Measurements from ENCODE around the gene MAN2B1.
"Not testable (repeated sequence)": the region's sequence is repeated elsewhere in the genome, so short reads cannot be mapped to it uniquely, and the experiment has no call there.

Gene MAN2B1

DNA sequence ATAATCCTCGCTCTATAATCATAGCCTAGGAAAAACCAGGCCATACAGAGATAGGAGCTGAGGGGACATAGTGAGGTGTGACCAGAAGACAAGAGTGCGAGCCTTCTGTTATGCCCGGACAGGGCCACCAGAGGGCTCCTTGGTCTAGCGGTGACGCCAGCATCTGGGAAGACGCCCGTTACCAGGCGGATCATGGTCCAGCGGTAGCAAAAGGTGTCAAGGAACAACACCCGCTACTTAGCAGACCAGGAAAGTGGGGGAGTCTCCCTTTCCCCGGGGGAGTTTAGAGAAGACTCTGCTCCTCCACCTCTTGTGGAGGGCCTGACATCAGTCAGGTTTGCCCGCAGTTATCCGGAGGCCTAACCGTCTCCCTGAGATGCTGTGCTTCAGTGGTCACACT, 45.5 kb upstream of the MAN2B1 start:
- not testable (repeated sequence) for H3K4me1 ChIP-seq (ENCODE audit: control insufficient read depth, insufficient read depth, low read depth, low read length); H2BK15ac ChIP-seq (ENCODE audit: low read depth, poor library complexity, severe bottlenecking); H3K27ac ChIP-seq (ENCODE audit: low read length, poor library complexity, severe bottlenecking); H3K4me2 ChIP-seq (ENCODE audit: low read length, poor library complexity, severe bottlenecking); H3K27me3 ChIP-seq (ENCODE audit: control insufficient read depth in 1 of 2, insufficient read depth in 1 of 2, low read length in 2 of 2); H4K91ac ChIP-seq (ENCODE audit: low read length); H3K4me3 ChIP-seq (ENCODE audit: insufficient read depth in 1 of 2, low read depth in 1 of 2, low read length in 2 of 2); DNase-seq; H3K9ac ChIP-seq (ENCODE audit: low read length); H3K14ac ChIP-seq (ENCODE audit: low read length in 2 of 2); H2BK5ac ChIP-seq (ENCODE audit: low read depth, low read length, poor library complexity, severe bottlenecking); H3K23ac ChIP-seq (ENCODE audit: low read length in 2 of 2); H2AK5ac ChIP-seq (ENCODE audit: low read length, severe bottlenecking); H2AFZ ChIP-seq (ENCODE audit: low read depth, low read length); H4K8ac ChIP-seq (ENCODE audit: low read length); H3K9me3 ChIP-seq (ENCODE audit: control insufficient read depth, low read length); H2BK12ac ChIP-seq (ENCODE audit: low read length in 2 of 2); H3K4ac ChIP-seq (ENCODE audit: low read depth in 1 of 2, low read length in 2 of 2); H2BK120ac ChIP-seq (ENCODE audit: low read depth, low read length); H3K18ac ChIP-seq (ENCODE audit: low read depth in 1 of 2, low read length in 2 of 2)
- Histone ChIP-seq H3K79me1 (replicated peaks; ENCODE audit: low read length, poor library complexity, severe bottlenecking) (peaks cover 36% of the 10 kb centered on the region), H3K36me3 (ENCODE audit: control insufficient read depth in 1 of 2, insufficient read depth in 2 of 2, low read depth in 1 of 2, low read length in 2 of 2) (peaks cover 80 to 89% of the 10 kb centered on the region in 2 experiments)
- WGBS, result 34% methylated on average over 9 of the region's 14 CpGs

DNA sequence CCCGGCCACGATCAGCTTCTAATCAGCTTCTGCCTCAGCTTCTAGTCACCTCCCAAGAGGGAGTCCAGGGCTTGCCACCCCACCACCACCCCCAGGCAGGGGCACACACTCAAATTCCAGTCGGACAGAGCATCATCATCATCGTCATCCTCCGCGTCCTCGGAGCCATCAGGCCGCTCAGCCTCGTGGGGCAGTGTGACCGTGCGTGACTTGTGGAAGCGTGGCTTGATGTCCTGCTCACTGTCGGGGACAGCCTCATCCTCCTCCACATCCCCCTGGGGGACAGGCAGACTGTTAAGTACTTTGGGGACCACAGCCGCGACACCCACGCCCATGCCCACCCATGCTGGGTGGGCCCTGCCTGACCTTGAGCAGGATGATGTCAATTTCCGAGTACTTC, 44.6 kb upstream of the MAN2B1 start:
- Histone ChIP-seq H3K9ac (ENCODE audit: low read length) (no peak overlapping the region), H3K27me3 (ENCODE audit: control insufficient read depth in 1 of 2, insufficient read depth in 1 of 2, low read length in 2 of 2) (no peaks in the 10 kb centered on the region), H3K4me2 (ENCODE audit: low read length, poor library complexity, severe bottlenecking) (no peak overlapping the region), H2BK15ac (ENCODE audit: low read depth, poor library complexity, severe bottlenecking) (no peak overlapping the region), H3K18ac (ENCODE audit: low read depth in 1 of 2, low read length in 2 of 2) (no peak overlapping the region), H3K14ac (ENCODE audit: low read length in 2 of 2) (no peak overlapping the region), H3K36me3 (ENCODE audit: control insufficient read depth in 1 of 2, insufficient read depth in 2 of 2, low read depth in 1 of 2, low read length in 2 of 2) (peaks cover 82 to 90% of the 10 kb centered on the region in 2 experiments), H3K4me1 (ENCODE audit: control insufficient read depth, insufficient read depth, low read depth, low read length) (no peaks in the 10 kb centered on the region), H2AK5ac (ENCODE audit: low read length, severe bottlenecking) (no peak overlapping the region), H3K9me3 (ENCODE audit: control insufficient read depth, low read length) (no peaks in the 10 kb centered on the region), H2BK12ac (ENCODE audit: low read length in 2 of 2) (no peak overlapping the region), H3K79me1 (replicated peaks; ENCODE audit: low read length, poor library complexity, severe bottlenecking) (peaks cover 44% of the 10 kb centered on the region), H3K27ac (ENCODE audit: low read length, poor library complexity, severe bottlenecking) (no peak overlapping the region), H4K8ac (ENCODE audit: low read length) (no peak overlapping the region), H3K4me3 (ENCODE audit: insufficient read depth in 1 of 2, low read depth in 1 of 2, low read length in 2 of 2) (no peak overlapping the region), H4K91ac (ENCODE audit: low read length) (no peak overlapping the region), H2AFZ (ENCODE audit: low read depth, low read length) (no peak overlapping the region), H2BK120ac (ENCODE audit: low read depth, low read length) (no peak overlapping the region), H3K23ac (ENCODE audit: low read length in 2 of 2) (no peak overlapping the region), H3K4ac (ENCODE audit: low read depth in 1 of 2, low read length in 2 of 2) (no peak overlapping the region), H2BK5ac (ENCODE audit: low read depth, low read length, poor library complexity, severe bottlenecking) (no peak overlapping the region)
- DNase-seq, result no peak
- 98% methylated on average over 17 of the region's 17 CpGs for WGBS

DNA sequence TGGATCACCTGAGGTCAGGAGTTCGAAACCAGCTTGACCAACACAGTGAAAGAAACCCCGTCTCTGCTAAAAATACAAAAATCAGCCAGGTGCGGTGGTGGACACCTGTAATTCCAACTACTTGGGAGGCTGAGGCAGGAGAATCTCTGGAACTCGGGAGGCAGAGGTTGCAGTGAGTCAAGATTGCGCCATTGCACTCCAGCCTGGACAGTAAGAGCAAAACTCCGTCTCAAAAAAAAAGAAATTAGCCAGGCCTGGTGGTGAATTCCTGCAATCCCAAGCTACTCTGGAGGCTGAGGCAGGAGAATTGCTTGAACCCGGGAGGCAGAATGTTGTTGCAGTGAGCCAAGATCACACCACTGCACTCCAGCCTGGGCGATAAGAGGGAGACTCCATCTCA, 42.1 kb upstream of the MAN2B1 start:
- Histone ChIP-seq H3K18ac (ENCODE audit: low read depth in 1 of 2, low read length in 2 of 2) (no peak overlapping the region), H3K9ac (ENCODE audit: low read length) (no peak overlapping the region), H3K27me3 (ENCODE audit: control insufficient read depth in 1 of 2, insufficient read depth in 1 of 2, low read length in 2 of 2) (no peaks in the 10 kb centered on the region), H3K27ac (ENCODE audit: low read length, poor library complexity, severe bottlenecking) (no peak overlapping the region), H2BK5ac (ENCODE audit: low read depth, low read length, poor library complexity, severe bottlenecking) (no peak overlapping the region), H2BK15ac (ENCODE audit: low read depth, poor library complexity, severe bottlenecking) (no peak overlapping the region), H2AK5ac (ENCODE audit: low read length, severe bottlenecking) (no peak overlapping the region), H4K8ac (ENCODE audit: low read length) (no peak overlapping the region), H3K36me3 (ENCODE audit: control insufficient read depth in 1 of 2, insufficient read depth in 2 of 2, low read depth in 1 of 2, low read length in 2 of 2) (peaks cover 78 to 90% of the 10 kb centered on the region in 2 experiments), H3K9me3 (ENCODE audit: control insufficient read depth, low read length) (no peaks in the 10 kb centered on the region), H3K4me2 (ENCODE audit: low read length, poor library complexity, severe bottlenecking) (no peak overlapping the region), H3K79me1 (replicated peaks; ENCODE audit: low read length, poor library complexity, severe bottlenecking) (peaks cover 43% of the 10 kb centered on the region), H3K23ac (ENCODE audit: low read length in 2 of 2) (no peak overlapping the region), H2AFZ (ENCODE audit: low read depth, low read length) (no peak overlapping the region), H2BK12ac (ENCODE audit: low read length in 2 of 2) (no peak overlapping the region), H3K4me1 (ENCODE audit: control insufficient read depth, insufficient read depth, low read depth, low read length) (no peaks in the 10 kb centered on the region), H2BK120ac (ENCODE audit: low read depth, low read length) (no peak overlapping the region), H3K4ac (ENCODE audit: low read depth in 1 of 2, low read length in 2 of 2) (no peak overlapping the region), H3K14ac (ENCODE audit: low read length in 2 of 2) (no peak overlapping the region), H3K4me3 (ENCODE audit: insufficient read depth in 1 of 2, low read depth in 1 of 2, low read length in 2 of 2) (no peak overlapping the region), H4K91ac (ENCODE audit: low read length) (no peak overlapping the region)
- no peak for DNase-seq
- 98% methylated on average over 8 of the region's 8 CpGs for WGBS

DNA sequence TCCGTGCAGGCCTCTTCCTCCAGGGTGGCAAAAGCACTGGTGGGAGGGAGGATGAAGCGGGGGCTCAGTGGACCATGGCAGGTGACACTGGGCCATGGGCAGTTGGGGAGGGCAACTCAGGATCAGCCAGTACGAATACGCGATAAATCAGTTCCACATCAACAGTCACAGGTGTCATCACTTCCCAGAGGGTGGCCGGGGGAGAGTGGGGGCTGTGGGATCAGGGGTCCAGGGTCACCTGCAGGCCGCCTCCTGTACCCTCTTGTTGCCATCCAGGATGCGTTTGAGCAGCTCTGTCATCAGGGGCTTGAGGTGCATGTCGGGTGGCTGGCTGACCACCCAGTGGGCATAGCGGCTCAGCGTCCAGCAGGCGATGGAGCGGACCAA, 39.8 kb upstream of the MAN2B1 start:
- 98% methylated on average over 12 of the region's 13 CpGs for WGBS

More for the DNA sequence above, 39.8 kb upstream of the MAN2B1 start:
- Histone ChIP-seq H2BK15ac (ENCODE audit: low read depth, poor library complexity, severe bottlenecking) (no peak overlapping the region), H3K36me3 (ENCODE audit: control insufficient read depth in 1 of 2, insufficient read depth in 2 of 2, low read depth in 1 of 2, low read length in 2 of 2) (peaks cover 83 to 95% of the 10 kb centered on the region in 2 experiments), H3K9ac (ENCODE audit: low read length) (no peak overlapping the region), H3K79me1 (replicated peaks; ENCODE audit: low read length, poor library complexity, severe bottlenecking) (peaks cover 49% of the 10 kb centered on the region), H4K8ac (ENCODE audit: low read length) (no peak overlapping the region), H2BK12ac (ENCODE audit: low read length in 2 of 2) (no peak overlapping the region), H3K23ac (ENCODE audit: low read length in 2 of 2) (no peak overlapping the region), H4K91ac (ENCODE audit: low read length) (peak overlapping the region; percentile 34), H2BK120ac (ENCODE audit: low read depth, low read length) (no peak overlapping the region), H3K4me1 (ENCODE audit: control insufficient read depth, insufficient read depth, low read depth, low read length) (peaks cover 1% of the 10 kb centered on the region), H3K9me3 (ENCODE audit: control insufficient read depth, low read length) (no peaks in the 10 kb centered on the region), H3K27ac (ENCODE audit: low read length, poor library complexity, severe bottlenecking) (no peak overlapping the region), H3K18ac (ENCODE audit: low read depth in 1 of 2, low read length in 2 of 2) (no peak overlapping the region), H3K4me3 (ENCODE audit: insufficient read depth in 1 of 2, low read depth in 1 of 2, low read length in 2 of 2) (no peak overlapping the region), H3K4ac (ENCODE audit: low read depth in 1 of 2, low read length in 2 of 2) (no peak overlapping the region), H2AK5ac (ENCODE audit: low read length, severe bottlenecking) (no peak overlapping the region), H2BK5ac (ENCODE audit: low read depth, low read length, poor library complexity, severe bottlenecking) (no peak overlapping the region), H3K27me3 (ENCODE audit: control insufficient read depth in 1 of 2, insufficient read depth in 1 of 2, low read length in 2 of 2) (no peaks in the 10 kb centered on the region), H3K14ac (ENCODE audit: low read length in 2 of 2) (no peak overlapping the region), H3K4me2 (ENCODE audit: low read length, poor library complexity, severe bottlenecking) (no peak overlapping the region), H2AFZ (ENCODE audit: low read depth, low read length) (no peak overlapping the region)
- no peak for DNase-seq
